Nephron progenitor cell (in vitro differentiated cells): ENCODE results near the gene ETV3L.

Source experiments
- DNase-seq: peaks from one replicate; pipeline ENCODE4 v3.0.0; 2021
- H3K27ac Mint-ChIP-seq: 2 replicates; pipeline ENCODE4 v1.8.0; 2021; ENCODE audit warnings: mild to moderate bottlenecking, moderate library complexity, mixed read lengths
- H3K27me3 Mint-ChIP-seq: 2 replicates; pipeline ENCODE4 v1.8.0; 2021; ENCODE audit warnings: mild to moderate bottlenecking, low read depth, mixed read lengths; ENCODE audit not compliant: poor library complexity
- H3K36me3 Mint-ChIP-seq: 2 replicates; pipeline ENCODE4 v1.8.0; 2021; ENCODE audit warnings: low read depth, mixed read lengths
- H3K4me1 Mint-ChIP-seq: 2 replicates; pipeline ENCODE4 v1.8.0; 2021; ENCODE audit warnings: mixed read lengths
- H3K4me3 Mint-ChIP-seq: 2 replicates; pipeline ENCODE4 v1.8.0; 2021; ENCODE audit warnings: mild to moderate bottlenecking, moderate library complexity, mixed read lengths
- H3K9me3 Mint-ChIP-seq: 2 replicates; pipeline ENCODE4 v1.8.0; 2021; ENCODE audit warnings: mild to moderate bottlenecking, moderate library complexity, mixed read lengths
- CTCF ChIP-seq: fragments of 200-600 bp; sonication (generic); IDR thresholded peaks from 2 replicates; pipeline ENCODE4 v1.5.0; 2021; ENCODE audit warnings: antibody characterized with exemption

ETV3L gene

GRCh38 chr1:157090196-157090647 is 9.4 kb downstream of the ETV3L start:
- TF ChIP-seq CTCF: peak; percentile 94
- DNase-seq: peak; percentile 95
- H3K4me3 Mint-ChIP-seq: no peak overlapping the region
- no peaks in the 10 kb centered on the region for H3K36me3 Mint-ChIP-seq
- peaks cover 12% of the 10 kb centered on the region for H3K27me3 Mint-ChIP-seq
- no peaks in the 10 kb centered on the region for H3K9me3 Mint-ChIP-seq
- no peak overlapping the region for H3K27ac Mint-ChIP-seq
- peaks cover 7% of the 10 kb centered on the region for H3K4me1 Mint-ChIP-seq

- Mint-ChIP-seq H3K27me3 (peaks cover 12% of the 10 kb centered on the region), H3K4me3 (no peak overlapping the region), H3K27ac (no peak overlapping the region), H3K4me1 (peaks cover 7% of the 10 kb centered on the region), H3K9me3 (no peaks in the 10 kb centered on the region), H3K36me3 (no peaks in the 10 kb centered on the region)
- no peak for DNase-seq
- TF ChIP-seq CTCF: no peak
Measured at GRCh38 chr1:157089789-157090188, 9.8 kb downstream of the ETV3L start.

- no peaks in the 10 kb centered on the region for H3K9me3 Mint-ChIP-seq
- no peak for DNase-seq
- peaks cover 7% of the 10 kb centered on the region for H3K4me1 Mint-ChIP-seq
- no peaks in the 10 kb centered on the region for H3K36me3 Mint-ChIP-seq
- no peak overlapping the region for H3K27ac Mint-ChIP-seq
- no peak overlapping the region for H3K4me3 Mint-ChIP-seq
- peaks cover 10% of the 10 kb centered on the region for H3K27me3 Mint-ChIP-seq
- no peak for TF ChIP-seq CTCF
Measured at GRCh38 chr1:157088607-157089006, 11.0 kb downstream of the ETV3L start.

- Mint-ChIP-seq H3K4me1 (peaks cover 7% of the 10 kb centered on the region), H3K27me3 (peaks cover 10% of the 10 kb centered on the region), H3K27ac (no peak overlapping the region), H3K36me3 (no peaks in the 10 kb centered on the region), H3K9me3 (no peaks in the 10 kb centered on the region), H3K4me3 (no peak overlapping the region)
- DNase-seq: no peak
- TF ChIP-seq CTCF: no peak
Measured at GRCh38 chr1:157087030-157087429, 12.6 kb downstream of the ETV3L start.

- H3K27ac Mint-ChIP-seq: no peak overlapping the region
Measured at GRCh38 chr1:157086299-157086698, 13.3 kb downstream of the ETV3L start.

More at GRCh38 chr1:157086299-157086698, 13.3 kb downstream of the ETV3L start:
- Mint-ChIP-seq H3K36me3 (no peaks in the 10 kb centered on the region), H3K4me1 (peaks cover 7% of the 10 kb centered on the region), H3K4me3 (no peak overlapping the region), H3K27me3 (peaks cover 10% of the 10 kb centered on the region), H3K9me3 (no peaks in the 10 kb centered on the region)
- TF ChIP-seq CTCF: no peak
- DNase-seq: no peak
